Panc1 (cell line): ENCODE data around the gene KIAA0586. TPM values are rescaled to one million over a fixed set of nuclear protein-coding genes. Genes with fewer than 3 reads are reported as not detected.
A peak's percentile ranks its signal among the peaks of the same experiment; 100 is the strongest.

ENCODE experiments used
- ATAC-seq: fragments of 200-7000 bp; cut with Tn5 transposase; 2 replicates; pipeline ENCODE4 v1.9.1; 2020; ENCODE audit warnings: mild to moderate bottlenecking, moderate library complexity
- Bru-seq: library from RNA; stranded (reverse); fragments of 400-500 nt; gene quantifications from one replicate; lab custom pipeline; 2021; lab: Mats Ljungman, UMichigan
- BruChase-seq, 2 experiments: library from RNA; stranded (reverse); fragments of 400-500 nt; gene quantifications; one replicate each; lab custom pipeline; 2021; lab: Mats Ljungman, UMichigan
- BruUV-seq: library from RNA; stranded (reverse); fragments of 400-500 nt; replicated peaks from 2 replicates; lab custom pipeline; 2021; lab: Mats Ljungman, UMichigan
- CTCF ChIA-PET: fragments of 300-600 bp; sonication (Branson Sonifier 250); formaldehyde crosslinking; loops from one replicate; lab custom pipeline; 2022; ENCODE audit warnings: antibody characterized with exemption; lab: Charles Lee
- POLR2A ChIA-PET: fragments of 300-600 bp; sonication (Branson Sonifier 250); formaldehyde crosslinking; loops from one replicate; lab custom pipeline; 2022; ENCODE audit warnings: antibody characterized with exemption; lab: Charles Lee
- DNase-seq: peaks from one replicate; pipeline ENCODE4 v3.0.0-alpha.2; 2010; ENCODE audit warnings: low read depth, low spot score
- H3K27ac ChIP-seq: 2 replicates; pipeline ENCODE4 v1.5.1; 2011; ENCODE audit warnings: mild to moderate bottlenecking, low read length, inconsistent platforms
- H3K27me3 ChIP-seq: fragments of 200-500 bp; sonication (Bioruptor generic); 2 replicates; pipeline ENCODE4 v1.6.0; 2014; ENCODE audit warnings: low read length, inconsistent platforms; ENCODE audit not compliant: control insufficient read depth, insufficient read depth
- H3K36me3 ChIP-seq: fragments of 200-500 bp; sonication (Bioruptor generic); 2 replicates; pipeline ENCODE4 v1.5.1; 2014; ENCODE audit warnings: inconsistent platforms, mild to moderate bottlenecking, low read length, moderate library complexity; ENCODE audit not compliant: control insufficient read depth, insufficient read depth
- H3K4me1 ChIP-seq: 2 replicates; pipeline ENCODE4 v1.5.1; 2011; ENCODE audit warnings: inconsistent platforms, mild to moderate bottlenecking, low read length, moderate library complexity; ENCODE audit not compliant: control insufficient read depth, insufficient read depth
- H3K4me3 ChIP-seq, 2 experiments: 2 replicates each; pipeline ENCODE4 v1.5.1; 2011 to 2012; ENCODE audit warnings: low read depth in 2 of 2, low read length in 2 of 2, mild to moderate bottlenecking in 2 of 2, inconsistent platforms in 1 of 2, moderate library complexity in 1 of 2
- H3K9me3 ChIP-seq: fragments of 200-500 bp; sonication (Bioruptor generic); 2 replicates; pipeline ENCODE4 v1.5.1; 2014; ENCODE audit warnings: low read depth, mild to moderate bottlenecking, inconsistent platforms, low read length, moderate library complexity; ENCODE audit not compliant: control insufficient read depth, insufficient read depth
- POLR2AphosphoS5 ChIP-seq: IDR thresholded peaks from 2 replicates; pipeline ENCODE4 v1.6.1; 2012; ENCODE audit warnings: mild to moderate bottlenecking, low read depth, low read length, moderate library complexity
- SIN3A ChIP-seq: IDR thresholded peaks from 2 replicates; pipeline ENCODE4 v1.6.1; 2012; ENCODE audit warnings: low read depth, mild to moderate bottlenecking, low read length, moderate library complexity, borderline replicate concordance; ENCODE audit not compliant: insufficient read depth
- TCF7L2 ChIP-seq: IDR thresholded peaks from 2 replicates; pipeline ENCODE4 v1.6.1; 2011; ENCODE audit warnings: mild to moderate bottlenecking, low read depth, low read length, inconsistent platforms
- in situ Hi-C: cut with HindIII; loops from 2 replicates; pipeline ENCODE4 v1.10.0; 2016; ENCODE audit warnings: low sequenced_read_pairs, low pct_unique_long_range_greater_than_20kb
- intact Hi-C: fragments of 100-400 bp; cut with micrococcal nuclease; formaldehyde crosslinking; loops from one replicate; pipeline ENCODE4 v1.10.0; 2022; ENCODE audit not compliant: unreplicated experiment
- long read RNA-seq: library from polyadenylated mRNA; unstranded; transcript quantifications from one replicate; pipeline ENCODE4 v2.0.0, GENCODE V29; 2021; ENCODE audit not compliant: unreplicated experiment
- polyA plus RNA-seq: library from polyadenylated mRNA; unstranded; fragments of >200 nt; gene quantifications from one replicate; pipeline ENCODE4 v1.2.1, GENCODE V29; 2012; ENCODE audit warnings: missing spikeins; ENCODE audit not compliant: insufficient read length
- total RNA-seq: library from RNA; stranded (reverse); gene quantifications from one replicate; pipeline ENCODE4 v1.2.1, GENCODE V29; 2021; ENCODE audit not compliant: unreplicated experiment
- TF ChIP-seq, protein P1 (sequence below): fragments of 450-650 bp; IDR thresholded peaks from 2 replicates; pipeline ENCODE4 v1.5.1; 2017; ENCODE audit warnings: mild to moderate bottlenecking
- TF ChIP-seq, protein P2 (sequence below), 2 experiments: IDR thresholded peaks; 2 replicates each; pipeline ENCODE4 v1.6.1; 2011 to 2012; ENCODE audit warnings: low read depth in 2 of 2, control low read depth in 1 of 2, low read length in 1 of 2, mild to moderate bottlenecking in 1 of 2, moderate library complexity in 1 of 2; ENCODE audit not compliant: insufficient read depth in 1 of 2

Gene KIAA0586
- total RNA-seq: 14.7 TPM
- polyA plus RNA-seq: 6.9 TPM
- percentile 64 among the genes with signal in this experiment for Bru-seq, nascent RNA
- percentile 51 among the genes with signal in this experiment for BruChase-seq, experiment 1, labeled RNA remaining after a 2-hour chase
- percentile 57 among the genes with signal in this experiment for BruChase-seq, experiment 2, labeled RNA remaining after a 6-hour chase
- long read RNA-seq, partial matches to known transcripts: 3 of 6 reads
- long read RNA-seq, other reads (novel, unspliced or antisense): 3 of 6 reads

DNA sequence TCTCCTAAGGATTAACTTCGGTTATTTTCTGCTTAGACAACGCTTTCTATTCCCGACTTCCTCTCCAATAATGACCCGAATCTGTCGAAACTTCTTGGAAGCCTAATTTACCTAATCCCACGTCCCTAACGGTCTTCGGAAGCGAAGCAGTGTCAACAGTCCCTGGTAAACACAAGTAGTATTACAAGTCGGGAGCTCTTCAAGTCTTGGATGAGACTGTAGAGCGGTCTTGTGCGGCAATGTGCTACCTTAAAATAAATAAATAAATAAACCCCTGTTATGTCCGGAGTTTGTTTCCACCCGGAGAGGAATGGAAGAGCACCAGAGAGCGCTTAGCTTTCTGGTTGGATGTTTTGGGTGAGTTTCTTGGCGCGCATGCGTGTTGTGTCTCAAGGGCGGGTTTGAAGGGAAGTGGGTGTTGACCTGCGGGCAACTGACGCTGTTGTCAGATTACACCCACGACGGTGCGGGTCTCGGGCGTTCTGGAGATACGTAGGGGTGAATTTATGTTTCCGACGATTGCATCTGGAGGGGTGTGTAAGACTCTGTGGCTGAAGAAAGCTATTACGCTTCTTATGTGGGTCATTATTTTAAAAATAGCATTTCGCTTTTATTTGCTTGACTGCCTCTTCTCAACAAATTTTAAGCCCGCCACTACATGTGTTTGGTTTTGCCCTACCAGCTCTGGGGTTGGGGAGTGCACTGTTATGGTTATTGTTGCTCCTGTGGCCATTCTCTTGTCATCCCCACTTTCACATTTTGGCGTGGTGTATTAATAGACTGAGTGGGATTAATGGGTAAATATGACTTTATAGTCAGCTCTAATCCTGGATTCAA, at the start of gene KIAA0586, which contains the start of gene TIMM9:
KIAA0586 (plus strand) TSS at position 439 of the 837 bp plus-strand sequence. CDS start 546 bp downstream, outside the sequence.
TIMM9 (minus strand) TSS at position 251 of the 837 bp plus-strand sequence. CDS start 15,586 bp downstream, outside the sequence.
- H3K27me3 ChIP-seq: no peaks in the 10 kb centered on the region
- TF ChIP-seq, protein P1, sequence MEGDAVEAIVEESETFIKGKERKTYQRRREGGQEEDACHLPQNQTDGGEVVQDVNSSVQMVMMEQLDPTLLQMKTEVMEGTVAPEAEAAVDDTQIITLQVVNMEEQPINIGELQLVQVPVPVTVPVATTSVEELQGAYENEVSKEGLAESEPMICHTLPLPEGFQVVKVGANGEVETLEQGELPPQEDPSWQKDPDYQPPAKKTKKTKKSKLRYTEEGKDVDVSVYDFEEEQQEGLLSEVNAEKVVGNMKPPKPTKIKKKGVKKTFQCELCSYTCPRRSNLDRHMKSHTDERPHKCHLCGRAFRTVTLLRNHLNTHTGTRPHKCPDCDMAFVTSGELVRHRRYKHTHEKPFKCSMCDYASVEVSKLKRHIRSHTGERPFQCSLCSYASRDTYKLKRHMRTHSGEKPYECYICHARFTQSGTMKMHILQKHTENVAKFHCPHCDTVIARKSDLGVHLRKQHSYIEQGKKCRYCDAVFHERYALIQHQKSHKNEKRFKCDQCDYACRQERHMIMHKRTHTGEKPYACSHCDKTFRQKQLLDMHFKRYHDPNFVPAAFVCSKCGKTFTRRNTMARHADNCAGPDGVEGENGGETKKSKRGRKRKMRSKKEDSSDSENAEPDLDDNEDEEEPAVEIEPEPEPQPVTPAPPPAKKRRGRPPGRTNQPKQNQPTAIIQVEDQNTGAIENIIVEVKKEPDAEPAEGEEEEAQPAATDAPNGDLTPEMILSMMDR: no peak
- TF ChIP-seq POLR2AphosphoS5: peak; percentile 66
- TF ChIP-seq TCF7L2: 0 out of 2 replicates have a peak, but pooled peaks have one; percentile 8
- TF ChIP-seq, protein P2, sequence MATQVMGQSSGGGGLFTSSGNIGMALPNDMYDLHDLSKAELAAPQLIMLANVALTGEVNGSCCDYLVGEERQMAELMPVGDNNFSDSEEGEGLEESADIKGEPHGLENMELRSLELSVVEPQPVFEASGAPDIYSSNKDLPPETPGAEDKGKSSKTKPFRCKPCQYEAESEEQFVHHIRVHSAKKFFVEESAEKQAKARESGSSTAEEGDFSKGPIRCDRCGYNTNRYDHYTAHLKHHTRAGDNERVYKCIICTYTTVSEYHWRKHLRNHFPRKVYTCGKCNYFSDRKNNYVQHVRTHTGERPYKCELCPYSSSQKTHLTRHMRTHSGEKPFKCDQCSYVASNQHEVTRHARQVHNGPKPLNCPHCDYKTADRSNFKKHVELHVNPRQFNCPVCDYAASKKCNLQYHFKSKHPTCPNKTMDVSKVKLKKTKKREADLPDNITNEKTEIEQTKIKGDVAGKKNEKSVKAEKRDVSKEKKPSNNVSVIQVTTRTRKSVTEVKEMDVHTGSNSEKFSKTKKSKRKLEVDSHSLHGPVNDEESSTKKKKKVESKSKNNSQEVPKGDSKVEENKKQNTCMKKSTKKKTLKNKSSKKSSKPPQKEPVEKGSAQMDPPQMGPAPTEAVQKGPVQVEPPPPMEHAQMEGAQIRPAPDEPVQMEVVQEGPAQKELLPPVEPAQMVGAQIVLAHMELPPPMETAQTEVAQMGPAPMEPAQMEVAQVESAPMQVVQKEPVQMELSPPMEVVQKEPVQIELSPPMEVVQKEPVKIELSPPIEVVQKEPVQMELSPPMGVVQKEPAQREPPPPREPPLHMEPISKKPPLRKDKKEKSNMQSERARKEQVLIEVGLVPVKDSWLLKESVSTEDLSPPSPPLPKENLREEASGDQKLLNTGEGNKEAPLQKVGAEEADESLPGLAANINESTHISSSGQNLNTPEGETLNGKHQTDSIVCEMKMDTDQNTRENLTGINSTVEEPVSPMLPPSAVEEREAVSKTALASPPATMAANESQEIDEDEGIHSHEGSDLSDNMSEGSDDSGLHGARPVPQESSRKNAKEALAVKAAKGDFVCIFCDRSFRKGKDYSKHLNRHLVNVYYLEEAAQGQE (IDR thresholded peaks at IDR 0.05; ENCODE audit: insufficient read depth in 1 of 2, low read depth in 2 of 2, low read length in 1 of 2): no peak
- peak; percentile 84; the same call in 1 of the 2 replicates for TF ChIP-seq SIN3A
- DNase-seq (peak; percentile 90), ATAC-seq (peak; percentile 94)
- CTCF ChIA-PET: no interaction called here
- peaks cover 5% of the 10 kb centered on the region; the same call in 1 of the 2 replicates for H3K4me1 ChIP-seq
- POLR2A ChIA-PET: no interaction called here
- H3K4me3 ChIP-seq: peak within 1 kb of the TSS; percentile 91 to 98
- H3K36me3 ChIP-seq: peaks cover 2% of the 10 kb centered on the region
- in situ Hi-C loops: no loop called here
- no TSS peak for BruUV-seq
- intact Hi-C loops: no loop called here
- peak within 1 kb of the TSS; percentile 100 for H3K27ac ChIP-seq
- H3K9me3 ChIP-seq: no peaks in the 10 kb centered on the region

DNA sequence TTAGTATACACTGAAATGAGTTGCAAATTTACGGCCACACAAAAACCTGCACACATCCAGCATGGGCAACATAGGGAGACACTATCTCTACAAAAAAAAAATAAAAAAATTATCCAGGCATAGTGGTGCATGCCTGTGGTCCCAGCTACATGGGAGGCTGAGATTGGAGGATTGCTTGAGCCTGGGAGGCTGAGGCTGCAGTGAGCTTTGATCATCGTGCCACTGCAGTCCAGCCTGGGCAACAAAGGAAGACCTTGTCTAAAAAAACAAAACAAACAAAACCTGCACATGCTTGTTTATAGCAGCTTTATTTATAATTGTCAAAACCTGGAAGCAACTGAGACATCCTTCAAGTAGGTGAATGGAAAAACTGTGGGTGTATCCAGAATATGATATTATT, 36.7 kb upstream of the KIAA0586 start:
- no peak for DNase-seq
- CTCF ChIA-PET: no interaction called here
- in situ Hi-C loops: no loop called here
- intact Hi-C loops: no loop called here
- no TSS peak for BruUV-seq
- no peak overlapping the region for H3K4me3 ChIP-seq
- no peaks in the 10 kb centered on the region for H3K9me3 ChIP-seq
- H3K4me1 ChIP-seq: no peaks in the 10 kb centered on the region; the same call in 1 of the 2 replicates
- TF ChIP-seq TCF7L2: no peak
- no peaks in the 10 kb centered on the region for H3K27me3 ChIP-seq
- no peak overlapping the region for H3K27ac ChIP-seq
- ATAC-seq: no peak
- H3K36me3 ChIP-seq: no peaks in the 10 kb centered on the region
- POLR2A ChIA-PET: no interaction called here
